NB4 (cell line): ENCODE measurements around the gene SLC12A4.
A peak's percentile ranks its signal among the peaks of the same experiment; 100 is the strongest.
"Not testable (repeated sequence)": the region's sequence is repeated elsewhere in the genome, so short reads cannot be mapped to it uniquely, and the experiment has no call there.

Experiments
- DNase-seq: peaks from one replicate; pipeline ENCODE4 v3.0.0; 2010; ENCODE audit warnings: low read depth
- H3K4me3 ChIP-seq: one replicate; pipeline ENCODE4 v1.5.1; 2011; ENCODE audit warnings: mild to moderate bottlenecking, low read depth, low read length, moderate library complexity
- CTCF ChIP-seq: IDR thresholded peaks from one replicate; pipeline ENCODE4 v1.5.1; 2012; ENCODE audit warnings: low read depth, low read length
- MAX ChIP-seq: IDR thresholded peaks from 2 replicates; pipeline ENCODE4 v1.6.1; 2011; ENCODE audit warnings: low read depth, low read length
- MYC ChIP-seq: IDR thresholded peaks from 2 replicates; pipeline ENCODE4 v1.6.1; 2011; ENCODE audit warnings: low read depth, low read length
- POLR2A ChIP-seq: IDR thresholded peaks from 2 replicates; pipeline ENCODE4 v1.6.1; 2011; ENCODE audit warnings: mild to moderate bottlenecking; ENCODE audit not compliant: insufficient read length; ENCODE audit errors: extremely low read depth

Gene SLC12A4

DNA sequence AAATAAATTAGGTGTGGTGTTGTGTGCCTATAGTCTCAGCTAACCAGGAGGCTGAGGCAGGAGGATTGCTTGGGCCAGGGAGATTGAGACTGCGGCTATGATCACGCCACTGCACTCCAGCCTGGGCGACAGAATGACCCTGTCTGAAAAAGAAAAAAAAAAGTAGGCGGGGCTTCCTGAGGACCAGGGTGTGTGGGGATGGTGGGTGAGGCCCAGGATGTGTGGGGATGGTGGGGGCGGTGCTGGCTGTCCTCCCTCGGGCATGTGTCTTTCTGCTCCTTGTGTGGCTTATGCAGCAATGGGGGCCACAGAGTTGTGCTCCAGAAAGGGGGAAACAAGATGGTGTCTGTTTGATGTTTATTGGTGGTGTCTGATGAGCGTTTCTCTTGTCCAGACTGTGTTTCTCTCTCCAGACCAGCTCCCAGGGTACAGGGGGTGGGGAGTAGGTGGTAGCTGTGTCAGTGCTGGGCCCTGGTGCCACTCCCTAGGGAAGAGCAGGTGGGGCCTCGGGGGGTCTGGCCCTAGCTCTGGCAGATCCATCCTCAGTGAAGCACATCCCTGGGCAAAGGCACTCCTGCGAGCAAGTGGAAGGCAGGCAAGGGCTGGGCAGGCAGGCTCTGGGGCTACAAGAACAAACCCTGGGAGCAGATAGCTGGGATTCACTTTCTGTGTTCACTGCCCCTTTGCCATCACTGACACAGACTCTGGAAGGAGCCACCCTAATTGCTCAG, 26.8 kb downstream of the SLC12A4 start:
- no peak overlapping the region for H3K4me3 ChIP-seq
- TF ChIP-seq MYC (no peak), CTCF (no peak), POLR2A (no peak), MAX (no peak)
- peak; percentile 49 for DNase-seq

- H3K4me3 ChIP-seq, result no peak overlapping the region
- TF ChIP-seq POLR2A (no peak), CTCF (no peak), MYC (no peak), MAX (no peak)
- no peak for DNase-seq
Observed at GRCh38 chr16:67940446-67941089, 27.9 kb downstream of the SLC12A4 start.

DNA sequence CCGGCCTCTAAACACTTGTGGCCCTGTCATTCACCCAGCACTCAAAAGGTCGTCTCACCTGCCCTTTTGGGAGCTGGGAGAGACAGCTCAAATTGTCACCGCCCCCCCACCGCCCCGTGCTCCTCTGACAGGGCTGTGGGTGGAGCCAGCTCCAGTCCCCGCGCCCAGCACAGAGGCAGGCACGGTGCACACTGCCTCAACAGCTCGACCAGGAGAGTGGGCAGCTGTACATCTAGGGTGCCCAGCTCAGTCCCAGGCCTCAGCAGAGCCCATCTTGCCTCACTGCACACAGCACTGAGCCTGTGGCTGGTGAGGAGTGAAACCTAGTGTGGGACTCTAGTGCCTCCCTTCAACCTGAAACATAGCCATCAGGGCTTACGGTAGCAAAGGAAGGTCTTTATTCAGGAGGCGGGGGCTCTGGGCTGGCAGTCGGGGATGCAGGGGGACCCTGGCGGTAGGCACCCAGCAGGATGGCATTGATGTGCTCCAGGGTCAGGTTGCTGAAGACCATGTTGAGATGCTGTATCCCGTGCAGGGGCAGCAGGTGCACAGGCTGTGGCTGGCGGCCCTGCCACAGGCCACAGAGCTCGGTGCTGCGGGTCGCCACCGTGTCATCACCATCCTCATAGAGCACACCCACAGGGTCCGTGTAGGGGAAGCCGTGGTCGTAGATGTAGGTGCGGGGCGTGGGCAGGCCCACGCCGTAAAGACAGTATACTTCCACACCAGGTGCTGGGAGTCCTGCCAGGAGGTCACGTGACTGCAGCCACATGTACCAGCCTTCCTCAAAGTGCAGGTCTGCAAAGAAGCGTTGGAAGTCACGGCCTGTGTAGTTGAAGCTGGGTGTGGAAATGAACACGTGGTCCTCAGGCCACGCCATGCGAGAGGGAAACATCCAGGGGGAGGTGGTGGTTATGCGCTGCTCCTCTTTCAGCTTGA, 28.7 kb downstream of the SLC12A4 start:
- no peak overlapping the region for H3K4me3 ChIP-seq
- DNase-seq, result no peak
- TF ChIP-seq MAX (no peak), MYC (no peak), POLR2A (no peak), CTCF (no peak)

GRCh38 chr16:67937713-67938112, 30.7 kb downstream of the SLC12A4 start:
- H3K4me3 ChIP-seq, DNase-seq: not testable (repeated sequence)

- peak; percentile 93 for DNase-seq
Observed at GRCh38 chr16:67936880-67937605, 31.4 kb downstream of the SLC12A4 start.

More at GRCh38 chr16:67936880-67937605, 31.4 kb downstream of the SLC12A4 start:
- H3K4me3 ChIP-seq, result peak overlapping the region; percentile 94
- TF ChIP-seq POLR2A (no peak), MAX (no peak), CTCF (no peak), MYC (no peak)
